ENCODE measurements around the gene GRSF1.
A peak's percentile ranks its signal among the peaks of the same experiment; 100 is the strongest.
"Not testable (repeated sequence)": the region's sequence is repeated elsewhere in the genome, so short reads cannot be mapped to it uniquely, and the experiment has no call there.

GRSF1 gene

GRCh38 chr4:70839589-70840093 is at the start of gene GRSF1:
Gene GRSF1, minus strand, starts transcription at chr4:70839890. Its CDS starts 63 bp downstream, at chr4:70839827.
- DNase-seq (ENCODE audit: low spot score): peak; percentile 95

- DNase-seq (ENCODE audit: low spot score): no peak
Observed at GRCh38 chr4:70885174-70885573, 45.5 kb upstream of the GRSF1 start.

- no peak for DNase-seq (ENCODE audit: low spot score)
Observed at GRCh38 chr4:70880739-70881138, 41.0 kb upstream of the GRSF1 start.

- no peak for DNase-seq (ENCODE audit: low spot score)
Observed at GRCh38 chr4:70877556-70877955, 37.9 kb upstream of the GRSF1 start.

DNA sequence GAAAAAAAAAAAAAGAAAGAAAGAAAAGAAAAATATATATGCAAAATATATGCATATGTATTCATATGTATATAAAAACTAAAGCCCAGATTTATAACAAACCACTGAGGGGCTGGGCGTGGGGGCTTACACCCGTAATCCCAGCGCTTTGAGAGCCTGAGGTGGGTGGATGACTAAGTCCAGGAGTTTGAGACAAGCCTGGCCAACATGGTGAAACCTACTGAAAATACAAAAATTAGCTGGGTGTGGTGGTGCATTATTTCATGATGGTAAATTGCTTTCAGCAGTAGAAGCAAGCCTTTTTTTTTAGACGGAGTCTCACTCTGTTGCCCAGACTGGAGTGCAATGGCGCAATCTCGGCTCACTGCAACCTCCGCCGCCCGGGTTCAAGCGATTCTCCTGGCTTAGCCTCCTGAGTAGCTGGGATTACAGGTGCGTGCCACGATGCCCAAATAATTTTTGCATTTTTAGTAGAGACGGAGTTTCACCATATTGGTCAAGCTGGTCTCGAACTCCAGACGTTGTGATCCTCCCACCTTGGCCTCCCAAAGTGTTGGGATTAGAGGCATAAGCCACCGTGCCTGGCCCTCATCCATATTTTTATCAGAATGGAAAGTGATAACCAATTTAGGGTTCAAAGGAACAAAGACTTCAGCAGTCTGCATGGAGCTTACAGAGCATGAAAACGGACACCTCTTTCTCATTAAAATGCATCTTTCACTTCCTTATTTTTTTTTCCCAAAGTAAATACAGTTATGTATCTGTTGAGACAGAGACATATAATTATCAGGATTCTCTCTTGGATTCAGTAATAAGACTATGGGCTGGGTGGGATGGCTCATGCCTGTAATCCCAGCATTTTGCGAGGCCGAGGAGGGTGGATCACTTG is 34.8 kb upstream of the GRSF1 start:
- DNase-seq (ENCODE audit: low spot score): no peak

GRCh38 chr4:70873216-70873615 is 33.5 kb upstream of the GRSF1 start:
- DNase-seq (ENCODE audit: low spot score): no peak

DNA sequence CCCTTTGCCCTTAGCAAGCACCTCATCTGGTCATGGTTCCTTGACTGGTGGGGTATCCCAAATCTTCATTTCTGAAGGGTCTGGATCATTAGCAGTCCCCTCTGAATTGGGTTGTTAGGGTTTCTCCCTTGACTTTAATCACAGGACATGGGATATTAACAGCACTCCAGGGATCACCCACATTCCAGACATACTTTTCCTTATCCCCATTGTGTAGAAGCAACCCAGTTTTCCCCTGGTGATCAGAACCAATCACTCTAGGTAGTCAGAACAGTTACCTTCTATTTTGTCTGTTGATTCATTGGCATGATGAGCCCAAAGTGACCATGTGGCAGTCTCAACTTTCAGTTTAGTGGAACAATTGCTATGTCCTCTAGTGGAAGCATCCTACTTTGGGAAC is 29.1 kb upstream of the GRSF1 start:
- no peak for DNase-seq (ENCODE audit: low spot score)

DNA sequence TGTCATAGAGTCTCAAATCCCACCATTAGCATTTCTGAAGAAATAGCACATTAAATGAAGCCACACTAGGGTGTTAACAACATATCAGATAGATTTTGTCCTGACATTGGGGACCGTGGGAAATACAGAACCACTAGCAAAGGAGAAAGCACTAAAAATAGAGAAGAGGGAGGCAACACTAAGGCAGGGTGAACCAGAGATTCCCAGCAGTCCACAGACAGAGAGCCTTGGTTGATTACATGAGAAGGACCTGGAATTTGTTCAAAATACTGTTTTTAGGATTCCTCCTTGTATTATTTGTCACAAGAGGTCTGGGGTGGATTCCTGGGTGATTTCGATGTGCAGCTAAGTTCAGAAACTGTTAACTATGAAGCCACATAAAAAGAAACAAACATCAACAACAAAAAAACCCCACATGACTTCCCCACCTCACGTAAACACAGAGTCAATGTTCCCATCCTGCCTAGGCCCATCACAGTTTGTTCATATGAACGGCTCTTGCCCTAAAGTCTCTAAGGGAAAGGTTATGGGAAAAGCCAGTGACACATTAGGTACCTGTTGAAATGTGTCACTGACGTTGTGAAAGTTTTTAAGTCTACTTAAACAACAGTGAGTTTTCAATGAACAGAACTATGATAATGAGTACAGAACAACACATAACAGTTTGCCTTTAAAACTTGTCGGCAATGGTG is 23.6 kb upstream of the GRSF1 start:
- DNase-seq (ENCODE audit: low spot score): no peak

- DNase-seq (ENCODE audit: low spot score): no peak
Observed at GRCh38 chr4:70859066-70859465, 19.4 kb upstream of the GRSF1 start.

GRCh38 chr4:70858454-70858853 is 18.8 kb upstream of the GRSF1 start:
- no peak for DNase-seq (ENCODE audit: low spot score)

GRCh38 chr4:70855464-70855863 is 15.8 kb upstream of the GRSF1 start:
- no peak for DNase-seq (ENCODE audit: low spot score)

DNA sequence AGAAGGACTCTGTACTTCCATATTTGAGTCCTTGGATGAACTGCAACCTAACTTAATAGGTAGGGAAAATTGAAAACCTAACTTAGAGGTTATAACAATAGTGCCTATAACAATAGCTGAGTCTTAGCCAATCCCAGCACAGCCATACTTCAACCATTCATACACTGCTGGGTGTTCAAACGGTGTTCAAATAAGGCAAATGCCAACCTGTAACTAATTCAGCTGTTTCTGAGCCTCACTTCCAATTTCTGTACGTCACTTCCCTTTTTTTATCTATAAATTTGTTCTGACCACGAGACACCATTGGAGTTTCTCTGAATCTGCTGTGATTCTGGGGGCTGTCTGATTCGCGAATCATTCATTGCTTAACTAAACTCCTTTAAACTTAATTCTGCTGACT is 9.6 kb upstream of the GRSF1 start:
- no peak for DNase-seq (ENCODE audit: low spot score)

GRCh38 chr4:70844180-70844579 is 4.5 kb upstream of the GRSF1 start:
- no peak for DNase-seq (ENCODE audit: low spot score)

DNA sequence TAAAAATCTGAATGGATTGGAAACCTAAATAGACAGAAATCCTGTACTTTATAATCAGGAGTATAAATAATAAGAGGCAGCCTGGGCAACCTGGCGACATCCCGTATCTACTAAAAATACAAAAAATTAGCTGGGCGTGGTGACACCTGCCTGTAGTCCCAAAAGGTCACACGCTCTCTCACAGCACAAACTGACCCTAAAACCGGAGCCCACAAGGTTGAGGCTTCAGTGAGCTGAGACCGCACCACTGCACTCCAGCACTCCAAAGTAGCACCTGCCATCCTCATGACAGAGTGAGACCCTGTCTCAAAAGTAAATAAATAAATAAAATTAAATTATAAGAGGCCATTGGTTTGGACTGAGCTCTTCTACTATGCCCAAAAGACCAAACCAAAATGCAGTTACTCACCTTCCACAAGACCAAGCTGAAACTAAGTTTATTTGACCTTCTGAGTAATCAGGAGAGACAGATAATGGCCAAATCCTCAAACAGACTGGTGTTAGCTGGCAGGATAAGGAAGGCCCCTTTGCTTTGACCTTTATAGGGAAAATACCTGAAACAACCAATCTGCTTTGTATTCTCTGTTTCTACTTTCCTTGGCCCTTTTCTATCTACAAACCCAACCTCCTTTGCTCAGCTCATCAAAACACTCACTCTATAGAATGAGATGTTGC is 3.2 kb upstream of the GRSF1 start:
- no peak for DNase-seq (ENCODE audit: low spot score)

DNA sequence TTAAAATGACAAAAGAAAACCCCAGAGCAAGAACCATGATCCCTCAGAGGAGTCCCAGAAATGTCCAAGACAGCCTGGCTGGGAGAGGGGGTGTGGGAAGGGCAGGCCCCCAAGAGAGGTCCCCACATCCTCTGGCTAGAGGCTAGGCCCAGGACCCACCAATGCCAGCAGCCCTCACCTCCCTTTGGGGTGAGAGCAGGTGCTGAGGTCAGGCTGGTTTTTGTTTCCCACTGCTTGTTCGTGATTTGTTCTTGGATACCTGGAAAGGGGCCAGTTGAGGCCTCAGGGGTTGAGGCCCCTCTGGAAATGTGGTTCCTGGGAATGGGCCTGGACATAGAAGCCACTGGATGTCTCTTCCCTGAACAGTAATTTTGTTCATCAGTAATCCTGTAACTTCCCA is 2.3 kb upstream of the GRSF1 start:
- no peak for DNase-seq (ENCODE audit: low spot score)

- no peak for DNase-seq (ENCODE audit: low spot score)
Observed at GRCh38 chr4:70841211-70841610, 1.5 kb upstream of the GRSF1 start.

DNA sequence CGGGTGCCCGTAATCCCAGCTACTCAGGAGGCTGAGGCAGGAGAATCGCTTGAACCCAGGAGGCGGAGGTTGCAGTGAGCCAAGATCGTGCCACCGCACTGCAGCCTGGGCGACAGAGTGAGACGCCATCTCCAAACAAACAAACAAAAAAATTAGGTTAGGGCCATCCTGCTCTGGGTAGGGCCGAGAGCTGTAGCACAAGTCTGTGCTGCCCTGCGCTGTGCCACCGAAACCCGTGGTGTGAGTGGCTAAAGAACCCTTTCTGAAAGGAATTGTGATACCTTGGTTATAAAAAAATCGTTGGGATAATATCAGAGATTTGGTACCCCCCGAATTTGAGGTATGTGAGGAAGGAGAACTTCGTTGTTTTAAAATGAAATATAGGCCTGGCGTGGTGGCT is 941 bp upstream of the GRSF1 start:
- DNase-seq (ENCODE audit: low spot score): not testable (repeated sequence)

DNA sequence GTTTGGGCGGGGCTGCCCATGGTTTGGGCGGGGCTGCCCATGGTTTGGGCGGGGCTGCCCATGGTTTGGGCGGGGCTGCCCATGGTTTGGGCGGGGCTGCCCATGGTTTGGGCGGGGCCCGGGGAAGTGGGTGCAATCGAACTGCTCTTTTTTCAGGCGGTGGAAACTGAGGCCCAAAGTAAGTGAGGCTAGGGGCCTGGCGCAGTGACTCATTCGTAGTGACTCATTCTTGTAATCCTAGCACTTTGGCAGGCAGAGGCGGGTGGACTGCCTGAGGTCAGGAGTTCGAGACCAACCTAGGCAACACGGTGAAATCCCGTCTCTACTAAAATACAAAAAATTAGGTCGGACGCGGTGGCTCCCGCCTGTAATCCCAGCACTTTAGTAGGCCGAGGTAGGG is 447 bp upstream of the GRSF1 start:
- not testable (repeated sequence) for DNase-seq (ENCODE audit: low spot score)

DNA sequence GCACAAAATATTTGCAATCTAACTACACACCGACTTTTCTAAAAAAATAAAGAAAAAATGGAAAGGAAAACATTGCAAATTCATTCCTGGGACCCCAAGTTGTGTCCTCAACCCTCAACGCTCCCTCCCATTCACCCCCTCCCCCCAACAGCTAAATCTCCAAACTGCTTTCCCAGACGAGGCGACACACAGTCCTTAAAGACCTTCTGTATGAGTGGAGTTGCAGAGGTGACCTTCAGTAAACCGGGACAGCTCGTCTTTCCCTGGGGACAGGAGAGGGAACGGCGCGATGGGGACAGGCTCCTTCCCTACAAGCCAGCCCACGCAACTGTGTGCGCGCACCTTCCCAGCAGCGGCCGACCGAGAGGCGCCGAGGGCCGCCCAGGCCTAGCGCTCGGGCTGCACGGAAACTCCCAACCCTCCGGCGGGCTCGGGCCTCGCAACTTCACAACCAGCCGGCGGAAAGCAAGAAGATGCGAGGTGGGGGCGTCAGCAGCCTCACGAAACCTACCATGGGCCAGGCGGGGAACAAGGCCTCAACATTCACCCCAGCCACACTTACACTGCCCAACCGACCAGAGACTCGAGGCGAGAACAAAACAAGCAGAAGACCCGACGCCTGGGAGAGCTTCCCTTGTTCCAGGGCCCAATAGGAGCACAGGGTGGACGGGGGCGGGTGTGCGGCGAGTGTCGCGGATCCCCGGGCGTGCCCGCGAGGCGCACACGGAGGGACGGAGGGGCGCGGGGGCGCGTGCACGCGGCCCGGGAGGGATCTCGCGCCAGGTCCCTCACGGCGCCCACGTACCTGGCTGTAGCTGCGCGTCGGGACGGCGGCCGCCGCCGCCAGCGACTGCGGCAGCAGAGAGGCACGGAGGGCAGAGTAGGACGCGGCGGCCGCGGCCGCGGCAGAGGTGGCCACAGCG is 763 bp downstream of the GRSF1 start:
- peak; percentile 84 for DNase-seq (ENCODE audit: low spot score)

- no peak for DNase-seq (ENCODE audit: low spot score)
Observed at GRCh38 chr4:70838204-70838603, 1.5 kb downstream of the GRSF1 start.

- no peak for DNase-seq (ENCODE audit: low spot score)
Observed at GRCh38 chr4:70836081-70836480, 3.6 kb downstream of the GRSF1 start.

GRCh38 chr4:70833675-70834074 is 6.0 kb downstream of the GRSF1 start:
- DNase-seq (ENCODE audit: low spot score): no peak

All from left forelimb (tissue), 1 donor.